HG03066 (cell line): ENCODE results near the gene TIMM22.
"Not testable (repeated sequence)": the region's sequence is repeated elsewhere in the genome, so short reads cannot be mapped to it uniquely, and the experiment has no call there.

ENCODE experiments used
- ATAC-seq: cut with Tn5 transposase; IDR thresholded peaks from one replicate; pipeline ENCODE4 v1.9.1; 2021; ENCODE audit warnings: low read depth; ENCODE audit not compliant: unreplicated experiment

Gene TIMM22

GRCh38 chr17:1036171-1036844 is 39.4 kb downstream of the TIMM22 start:
- no peak for ATAC-seq

DNA sequence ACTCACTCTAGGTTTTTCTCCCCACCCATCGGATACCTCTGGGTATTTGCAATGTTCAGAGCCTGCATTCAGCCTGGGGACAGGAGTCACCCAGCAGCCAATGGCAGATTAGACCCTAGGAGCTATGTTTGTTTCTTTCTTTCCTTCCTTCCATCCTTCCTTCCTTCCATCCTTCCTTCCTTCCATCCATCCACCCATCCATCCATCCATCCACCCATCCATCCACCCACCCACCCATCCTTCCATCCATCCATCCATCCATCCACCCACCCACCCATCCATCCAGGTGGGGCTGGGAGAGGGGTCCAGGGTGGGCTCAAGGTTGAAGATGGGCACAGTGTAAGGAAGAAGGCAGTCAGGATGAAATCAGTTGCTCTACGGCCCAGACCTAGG is 39.9 kb downstream of the TIMM22 start:
- ATAC-seq, result no peak

- no peak for ATAC-seq
Measured at GRCh38 chr17:1037238-1037879, 40.4 kb downstream of the TIMM22 start.

- ATAC-seq, result no peak
Measured at GRCh38 chr17:1038459-1039122, 41.7 kb downstream of the TIMM22 start.

- ATAC-seq, result no peak
Measured at GRCh38 chr17:1039123-1039507, 42.2 kb downstream of the TIMM22 start.

DNA sequence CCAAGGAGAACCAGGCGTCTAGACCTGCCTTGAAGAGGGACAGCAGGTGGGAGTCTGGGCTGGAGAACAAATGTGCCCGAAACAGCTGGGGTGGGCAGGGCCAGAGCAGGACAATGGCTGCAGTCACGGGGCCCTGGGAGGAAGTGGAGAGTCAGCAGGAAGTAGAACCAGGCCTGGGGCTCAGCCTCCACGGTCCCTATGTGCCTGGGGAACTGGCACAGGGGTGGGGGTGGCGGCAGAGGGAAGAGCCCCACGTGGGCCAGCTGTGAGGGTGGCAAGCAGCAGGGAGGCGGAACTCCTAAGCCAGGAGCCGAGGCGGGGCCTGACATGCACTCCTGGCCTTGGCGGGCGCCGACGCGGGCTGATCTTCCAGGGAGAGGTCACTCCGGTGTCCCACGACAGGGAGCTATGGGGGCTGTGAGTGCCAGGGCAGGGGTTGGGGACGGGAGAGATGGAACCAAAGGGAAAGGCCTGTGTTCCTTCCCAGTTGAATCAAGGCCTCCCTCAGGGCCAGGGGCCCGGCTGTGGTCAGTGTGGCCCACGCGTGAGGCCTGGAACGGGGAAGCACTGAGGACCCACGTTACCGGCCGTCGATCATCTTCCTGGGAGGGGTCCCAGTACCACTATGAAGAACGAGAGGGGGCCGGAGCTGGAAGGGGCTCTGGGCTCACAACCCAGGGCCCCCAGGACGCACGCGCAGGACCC is 42.7 kb downstream of the TIMM22 start:
- ATAC-seq, result no peak

GRCh38 chr17:1040216-1040600 is 43.3 kb downstream of the TIMM22 start:
- no peak for ATAC-seq

DNA sequence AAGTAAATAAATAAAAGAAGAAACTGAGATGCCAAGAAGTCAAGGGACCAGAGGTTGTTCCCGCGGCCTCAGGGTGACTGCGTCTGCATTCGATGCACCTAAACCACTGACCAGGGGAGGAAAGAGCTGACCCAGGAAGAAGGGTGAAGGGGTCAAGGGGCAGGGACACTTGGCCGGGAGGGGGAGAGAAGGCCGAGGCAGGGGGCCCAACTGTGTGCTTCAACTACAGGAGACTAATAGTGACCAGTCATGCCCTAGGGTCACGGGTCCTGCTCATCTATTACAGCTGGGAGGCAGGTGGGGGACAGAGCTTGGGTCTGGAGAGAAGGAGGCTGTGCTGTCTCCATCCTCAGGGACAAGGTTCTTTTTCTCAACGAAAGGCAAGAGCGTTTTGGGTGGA is 44.8 kb downstream of the TIMM22 start:
- no peak for ATAC-seq

DNA sequence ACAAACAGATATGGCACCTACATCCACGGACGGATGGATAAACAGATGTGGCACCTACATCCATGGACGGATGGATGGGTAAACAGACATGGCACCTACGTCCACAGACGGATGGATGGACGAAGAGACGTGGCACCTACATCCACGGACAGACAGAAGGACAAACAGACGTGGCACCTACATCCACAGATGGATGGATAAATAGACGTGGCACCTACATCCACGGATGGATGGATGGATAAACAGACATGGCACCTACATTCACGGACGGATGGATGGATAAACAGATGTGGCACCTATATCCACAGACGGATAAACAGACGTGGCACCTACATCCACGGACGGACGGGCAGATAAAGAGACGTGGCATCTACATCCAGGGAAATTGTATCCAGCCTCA is 45.6 kb downstream of the TIMM22 start:
- no peak for ATAC-seq

DNA sequence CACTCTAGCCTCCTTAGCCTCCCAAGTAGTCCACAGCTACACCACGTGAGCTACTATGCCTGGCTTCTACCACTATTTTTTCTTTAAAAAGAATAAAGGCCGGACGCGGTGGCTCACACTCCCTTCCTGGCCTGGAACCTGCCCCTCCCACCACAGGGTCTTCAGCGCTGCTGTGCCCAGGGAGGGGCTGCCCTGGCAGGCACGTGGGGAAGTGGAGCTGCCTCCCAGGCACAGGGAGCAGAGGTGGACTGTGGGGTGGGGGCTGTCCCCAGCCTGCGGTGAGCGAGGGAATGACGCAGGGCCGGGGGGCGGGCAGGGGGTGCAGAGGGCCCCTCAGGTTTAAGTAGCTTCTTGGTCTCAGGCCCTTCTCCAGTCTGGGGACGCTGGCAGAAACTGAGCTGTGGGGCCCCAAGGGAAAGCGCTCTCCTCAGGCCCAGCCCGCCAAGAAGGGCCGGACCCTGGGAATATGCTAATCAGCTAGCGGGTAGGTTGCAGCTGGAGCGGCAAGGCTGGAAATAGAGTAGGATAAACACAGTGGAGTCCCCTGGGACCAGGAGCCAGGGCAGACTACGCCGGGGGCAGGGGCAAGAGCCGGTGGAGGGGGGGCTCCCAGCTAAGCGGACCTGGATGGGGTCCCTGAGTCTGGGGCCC is 46.8 kb downstream of the TIMM22 start:
- ATAC-seq, result no peak

DNA sequence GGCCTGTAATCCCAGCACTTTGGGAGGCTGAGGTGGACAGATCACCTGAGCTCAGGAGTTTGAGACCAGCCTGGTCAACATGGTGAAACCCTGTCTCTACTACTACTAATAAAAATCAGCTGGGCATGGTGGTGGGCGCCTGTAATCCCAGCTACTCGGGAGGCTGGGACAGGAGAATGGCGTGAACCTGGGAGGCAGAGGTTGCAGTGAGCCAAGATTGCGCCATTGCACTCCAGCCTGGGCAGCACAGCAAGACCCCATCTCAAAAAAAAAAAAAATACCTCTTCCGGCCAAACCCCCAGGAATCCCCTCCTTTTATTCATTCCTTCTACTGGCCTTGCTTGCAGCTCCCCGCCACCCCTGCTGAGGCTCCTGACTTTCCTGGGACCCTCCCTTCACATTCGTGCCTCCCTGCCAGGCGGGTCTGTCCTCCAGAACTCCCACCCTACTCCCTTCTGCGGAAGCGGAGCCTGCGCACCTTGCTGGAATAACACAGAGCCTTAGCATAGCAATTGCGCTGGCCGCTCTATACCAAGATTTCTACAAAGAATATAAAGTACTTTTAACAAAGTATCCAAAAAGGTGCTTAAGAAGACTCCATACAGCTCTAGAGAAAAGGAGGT is 47.6 kb downstream of the TIMM22 start:
- ATAC-seq, result not testable (repeated sequence)

- no peak for ATAC-seq
Measured at GRCh38 chr17:1045456-1045855, 48.5 kb downstream of the TIMM22 start.

DNA sequence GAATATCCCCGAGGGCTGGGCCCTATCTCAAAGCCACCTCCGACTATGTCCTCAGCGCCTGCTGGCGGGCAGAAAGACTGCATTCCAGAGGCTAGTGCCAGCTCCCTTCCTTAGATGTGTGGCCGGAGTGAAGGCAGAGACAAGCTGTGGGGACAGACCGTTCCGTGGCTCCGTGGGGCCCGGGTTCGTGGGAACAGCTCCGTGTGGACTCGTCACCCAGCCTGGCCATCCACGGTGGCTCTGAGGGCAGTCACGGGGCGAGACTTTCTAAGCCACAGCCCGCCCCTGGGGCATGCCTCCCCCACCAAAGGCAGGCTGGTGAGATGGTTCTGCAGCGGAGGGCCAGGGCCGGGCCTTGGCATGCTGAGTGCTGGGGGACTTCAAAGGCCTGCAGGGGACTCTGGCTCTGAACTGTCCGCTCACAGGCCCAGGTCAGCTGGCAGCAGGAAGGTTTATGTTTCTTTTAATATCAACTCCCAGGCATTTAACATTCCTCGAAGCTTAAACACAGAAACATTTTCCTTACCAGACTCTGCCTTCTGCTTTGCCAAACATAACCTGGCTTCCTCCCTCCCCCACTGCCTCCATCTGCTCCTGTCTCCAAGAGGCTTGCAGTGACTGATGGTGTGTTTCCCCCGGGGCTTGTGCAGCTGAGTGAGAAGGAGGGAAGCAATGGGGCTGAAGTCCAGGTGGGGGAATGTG is 50.4 kb downstream of the TIMM22 start:
- ATAC-seq, result no peak

DNA sequence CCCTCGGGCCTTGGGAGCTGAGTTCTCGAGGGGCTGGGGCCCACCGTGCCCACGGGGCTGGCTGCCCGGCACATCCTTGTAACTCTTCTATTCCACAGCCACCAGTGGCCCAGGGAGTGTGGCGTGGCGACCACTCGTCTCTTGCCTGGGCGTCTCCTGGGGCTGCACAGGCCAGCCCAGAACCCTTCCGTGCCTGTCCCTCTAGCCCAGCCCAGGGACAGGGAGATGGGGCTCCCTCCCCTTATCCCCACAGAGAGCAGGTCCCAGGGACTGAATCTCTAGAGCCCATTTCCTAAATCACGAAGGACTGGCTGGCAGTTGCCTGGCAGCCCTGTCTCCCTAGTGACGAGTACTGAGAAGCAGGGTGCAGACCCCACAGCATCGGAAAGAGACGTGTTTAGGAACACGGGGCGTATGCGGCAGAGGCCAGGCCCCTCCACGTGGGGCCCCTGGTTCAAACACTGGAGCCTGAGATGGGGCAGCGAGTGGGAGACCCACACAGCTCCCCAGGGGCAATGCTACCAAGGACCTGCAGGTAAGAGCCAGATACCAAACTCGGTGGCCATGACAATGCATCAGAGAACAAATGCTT is 51.0 kb downstream of the TIMM22 start:
- no peak for ATAC-seq

DNA sequence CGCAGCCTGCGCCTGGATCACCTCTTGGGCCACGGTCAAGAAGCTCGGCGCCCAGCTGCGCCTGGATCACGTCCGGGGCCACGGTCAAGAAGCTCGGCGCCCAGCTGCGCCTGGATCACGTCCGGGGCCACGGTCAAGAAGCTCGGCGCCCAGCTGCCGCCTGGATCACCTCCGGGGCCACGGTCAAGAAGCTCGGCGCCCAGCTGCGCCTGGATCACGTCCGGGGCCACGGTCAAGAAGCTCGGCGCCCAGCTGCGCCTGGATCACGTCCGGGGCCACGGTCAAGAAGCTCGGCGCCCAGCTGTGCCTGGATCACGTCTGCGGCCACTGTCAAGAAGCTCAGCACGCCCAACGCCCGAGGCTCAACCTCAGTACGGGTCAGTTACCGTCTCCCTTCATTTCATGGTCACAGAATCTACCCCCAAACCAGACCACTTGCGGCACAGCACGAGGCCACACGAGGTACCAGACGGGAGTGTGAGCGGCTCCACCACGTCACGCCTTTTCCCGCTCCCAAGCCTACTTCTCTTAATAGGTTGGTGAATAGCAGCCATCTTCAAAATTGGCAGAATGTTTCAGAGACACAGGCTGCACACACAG is 51.7 kb downstream of the TIMM22 start:
- ATAC-seq, result not testable (repeated sequence)

DNA sequence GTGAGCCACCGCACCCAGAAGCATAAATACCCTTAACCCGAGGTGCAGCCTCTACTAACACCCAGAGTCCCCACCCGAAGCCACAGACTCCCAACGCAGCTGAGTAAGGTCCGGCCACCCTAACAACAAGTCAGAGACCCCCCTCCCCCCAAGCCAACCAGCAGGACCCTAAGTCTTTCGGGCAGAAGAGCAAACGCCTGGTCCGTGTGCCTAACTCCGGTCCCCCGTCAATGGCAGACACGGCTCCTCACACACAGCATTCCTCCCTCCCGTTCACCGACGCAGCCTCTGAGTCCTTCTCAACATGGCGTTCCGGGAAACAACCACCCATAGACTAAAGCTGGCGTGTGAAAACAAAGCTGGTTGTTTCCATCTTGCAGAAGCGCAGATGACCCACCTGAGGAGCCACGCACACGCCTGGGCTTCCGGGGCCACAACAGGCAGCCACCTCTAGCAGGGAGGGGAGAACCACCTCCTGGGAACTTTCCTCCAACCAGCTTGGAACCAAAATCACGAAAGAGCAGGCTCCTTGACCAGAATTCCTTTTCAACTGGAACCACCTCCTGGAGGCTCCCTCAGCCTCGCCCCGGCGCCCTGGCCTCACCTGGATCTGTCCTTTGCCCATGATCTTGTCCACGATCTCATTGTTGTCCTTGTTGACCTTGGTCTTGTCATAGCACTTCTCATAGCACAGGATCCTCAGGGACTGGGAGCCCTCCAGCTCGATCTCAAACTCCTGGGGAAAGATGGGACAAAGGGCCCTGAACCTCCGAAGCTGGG is 52.7 kb downstream of the TIMM22 start:
- ATAC-seq, result no peak

- no peak for ATAC-seq
Measured at GRCh38 chr17:1050246-1050995, 53.5 kb downstream of the TIMM22 start.
